Body of pancreas (tissue), 4 donors: ENCODE results near the gene MEIG1.

Source experiments
- POLR2A ChIP-seq, 3 donors: fragments of 450-650 bp; IDR thresholded peaks; one replicate each; pipeline ENCODE4 v1.6.1; 2016; ENCODE audit warnings: antibody characterized with exemption in 3 of 3, mild to moderate bottlenecking in 2 of 3
- TF ChIP-seq, protein P1 (sequence below), 7 experiments: fragments of 450-650 bp in 4 of 7; fragments of 200-600 bp in 3 of 7; sonication (generic) in 3 of 7; IDR thresholded peaks; one replicate each; pipeline ENCODE4 v1.5.1; 2016 to 2019; ENCODE audit warnings: antibody characterized with exemption in 7 of 7

DNA sequence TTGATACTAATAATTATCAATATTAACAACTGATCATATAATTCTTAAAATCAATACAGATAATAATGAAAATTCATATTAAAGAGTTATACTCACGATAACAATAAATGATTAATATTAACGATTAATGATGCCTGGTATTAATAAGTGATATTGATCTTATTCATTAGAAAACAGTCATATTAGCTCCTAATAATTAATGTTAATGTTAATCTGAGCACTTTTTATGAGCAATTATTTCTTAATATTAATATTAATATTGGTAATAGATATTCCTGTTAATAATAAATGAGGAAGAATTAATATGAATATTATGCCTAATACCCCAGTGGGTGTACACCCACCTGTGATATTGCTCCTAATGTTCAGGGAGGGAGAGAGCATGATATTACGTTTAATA, 23.6 kb downstream of the MEIG1 start:
- TF ChIP-seq, protein P1, sequence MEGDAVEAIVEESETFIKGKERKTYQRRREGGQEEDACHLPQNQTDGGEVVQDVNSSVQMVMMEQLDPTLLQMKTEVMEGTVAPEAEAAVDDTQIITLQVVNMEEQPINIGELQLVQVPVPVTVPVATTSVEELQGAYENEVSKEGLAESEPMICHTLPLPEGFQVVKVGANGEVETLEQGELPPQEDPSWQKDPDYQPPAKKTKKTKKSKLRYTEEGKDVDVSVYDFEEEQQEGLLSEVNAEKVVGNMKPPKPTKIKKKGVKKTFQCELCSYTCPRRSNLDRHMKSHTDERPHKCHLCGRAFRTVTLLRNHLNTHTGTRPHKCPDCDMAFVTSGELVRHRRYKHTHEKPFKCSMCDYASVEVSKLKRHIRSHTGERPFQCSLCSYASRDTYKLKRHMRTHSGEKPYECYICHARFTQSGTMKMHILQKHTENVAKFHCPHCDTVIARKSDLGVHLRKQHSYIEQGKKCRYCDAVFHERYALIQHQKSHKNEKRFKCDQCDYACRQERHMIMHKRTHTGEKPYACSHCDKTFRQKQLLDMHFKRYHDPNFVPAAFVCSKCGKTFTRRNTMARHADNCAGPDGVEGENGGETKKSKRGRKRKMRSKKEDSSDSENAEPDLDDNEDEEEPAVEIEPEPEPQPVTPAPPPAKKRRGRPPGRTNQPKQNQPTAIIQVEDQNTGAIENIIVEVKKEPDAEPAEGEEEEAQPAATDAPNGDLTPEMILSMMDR (IDR thresholded peaks at IDR 0.05): no peak
- no peak for TF ChIP-seq POLR2A (IDR thresholded peaks at IDR 0.05)
